ENCODE data around the gene OBP2B. TPM values are rescaled to one million over a fixed set of nuclear protein-coding genes. Genes with fewer than 3 reads are reported as not detected.

OBP2B gene
- total RNA-seq, 1 donor from 2014 or later, result not detected

DNA sequence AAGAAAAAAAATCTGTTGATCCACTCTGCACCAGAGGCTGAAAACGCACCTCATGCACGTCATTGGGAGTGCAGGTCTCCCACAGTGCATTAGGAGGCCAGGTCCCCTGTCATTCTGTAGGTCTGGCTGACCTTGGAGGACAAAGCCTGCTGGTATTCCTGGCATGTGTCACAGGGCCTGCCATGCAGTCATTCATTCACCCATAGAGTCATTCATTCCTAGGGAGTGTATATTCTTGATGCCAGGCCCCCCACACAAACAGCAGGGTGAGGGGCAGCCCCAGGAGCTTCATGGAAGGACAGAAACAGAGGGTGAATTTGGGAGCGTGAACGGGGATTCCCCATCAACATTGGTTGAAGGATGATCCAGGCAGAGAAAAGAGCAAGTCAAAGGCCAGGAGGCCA lies 47.5 kb downstream of the OBP2B start:
- H3K27me3 ChIP-seq (ENCODE audit: low read depth), result no peaks in the 10 kb centered on the region
- no peaks in the 10 kb centered on the region for H3K9me3 ChIP-seq
- peaks cover 13% of the 10 kb centered on the region for H3K36me3 ChIP-seq
- intact Hi-C loops (cut with DNase I), result no loop called here
- TF ChIP-seq, protein P1, sequence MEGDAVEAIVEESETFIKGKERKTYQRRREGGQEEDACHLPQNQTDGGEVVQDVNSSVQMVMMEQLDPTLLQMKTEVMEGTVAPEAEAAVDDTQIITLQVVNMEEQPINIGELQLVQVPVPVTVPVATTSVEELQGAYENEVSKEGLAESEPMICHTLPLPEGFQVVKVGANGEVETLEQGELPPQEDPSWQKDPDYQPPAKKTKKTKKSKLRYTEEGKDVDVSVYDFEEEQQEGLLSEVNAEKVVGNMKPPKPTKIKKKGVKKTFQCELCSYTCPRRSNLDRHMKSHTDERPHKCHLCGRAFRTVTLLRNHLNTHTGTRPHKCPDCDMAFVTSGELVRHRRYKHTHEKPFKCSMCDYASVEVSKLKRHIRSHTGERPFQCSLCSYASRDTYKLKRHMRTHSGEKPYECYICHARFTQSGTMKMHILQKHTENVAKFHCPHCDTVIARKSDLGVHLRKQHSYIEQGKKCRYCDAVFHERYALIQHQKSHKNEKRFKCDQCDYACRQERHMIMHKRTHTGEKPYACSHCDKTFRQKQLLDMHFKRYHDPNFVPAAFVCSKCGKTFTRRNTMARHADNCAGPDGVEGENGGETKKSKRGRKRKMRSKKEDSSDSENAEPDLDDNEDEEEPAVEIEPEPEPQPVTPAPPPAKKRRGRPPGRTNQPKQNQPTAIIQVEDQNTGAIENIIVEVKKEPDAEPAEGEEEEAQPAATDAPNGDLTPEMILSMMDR (IDR thresholded peaks at IDR 0.05), result no peak
- H3K27ac ChIP-seq, result no peak overlapping the region
- DNase-seq (peak; percentile 24), ATAC-seq (no peak)
- H3K4me3 ChIP-seq, result no peak overlapping the region
- H3K4me1 ChIP-seq, result peaks cover 28% of the 10 kb centered on the region

- Histone ChIP-seq H3K4me3 (no peak overlapping the region), H3K4me1 (peaks cover 28% of the 10 kb centered on the region), H3K27me3 (ENCODE audit: low read depth) (no peaks in the 10 kb centered on the region), H3K36me3 (peaks cover 13% of the 10 kb centered on the region), H3K27ac (no peak overlapping the region), H3K9me3 (no peaks in the 10 kb centered on the region)
- ATAC-seq (peak; percentile 84 to 88), DNase-seq (peak; percentile 82)
- intact Hi-C loops (cut with DNase I), result no loop called here
- TF ChIP-seq, protein P1 (IDR thresholded peaks at IDR 0.05), result peak; percentile 74
These were observed 48.1 kb downstream of the OBP2B start for GRCh38 chr9:133160742-133161546.

- TF ChIP-seq, protein P1 (IDR thresholded peaks at IDR 0.05), result no peak
- peaks cover 18% of the 10 kb centered on the region for H3K4me1 ChIP-seq
- intact Hi-C loops (cut with DNase I), result no loop called here
- no peaks in the 10 kb centered on the region for H3K9me3 ChIP-seq
- no peaks in the 10 kb centered on the region for H3K27me3 ChIP-seq (ENCODE audit: low read depth)
- peaks cover 17% of the 10 kb centered on the region for H3K36me3 ChIP-seq
- no peak for ATAC-seq
- no peak overlapping the region for H3K27ac ChIP-seq
- no peak overlapping the region for H3K4me3 ChIP-seq
- peak; percentile 13 for DNase-seq
These were observed 50.4 kb downstream of the OBP2B start for GRCh38 chr9:133158695-133159094.

Other genes starting within 250 kb of the OBP2B start
- gene GFI1B, start 230.6 kb downstream of the OBP2B start, total RNA-seq, result 1.1 TPM
- 44.8 TPM for gene GTF3C5, start 178.3 kb downstream of the OBP2B start, total RNA-seq
- gene CEL, start 147.3 kb downstream of the OBP2B start, total RNA-seq, result 1.4 TPM
- gene RALGDS, start 88.0 kb downstream of the OBP2B start, total RNA-seq, result 71.1 TPM
- gene GBGT1, start 45.3 kb downstream of the OBP2B start, total RNA-seq, result 38.5 TPM
- gene ABO, start 66.0 kb upstream of the OBP2B start, total RNA-seq, result 25.0 TPM
- 15.2 TPM for gene SURF6, start 126.9 kb upstream of the OBP2B start, total RNA-seq
- gene MED22, start 138.9 kb upstream of the OBP2B start, total RNA-seq, result 24.4 TPM
- gene RPL7A, start 139.0 kb upstream of the OBP2B start, total RNA-seq, result 1,397 TPM
- 49.4 TPM for gene SURF1, start 147.2 kb upstream of the OBP2B start, total RNA-seq
- 15.2 TPM for gene SURF2, start 147.3 kb upstream of the OBP2B start, total RNA-seq
- gene SURF4, start 166.8 kb upstream of the OBP2B start, total RNA-seq, result 126 TPM
- 1.6 TPM for gene STKLD1, start 167.1 kb upstream of the OBP2B start, total RNA-seq
- gene REXO4, start 208.8 kb upstream of the OBP2B start, total RNA-seq, result 20.9 TPM
- 1.9 TPM for gene ADAMTS13, start 213.1 kb upstream of the OBP2B start, total RNA-seq

Data from lower lobe of right lung (tissue), 2 donors.